Measurements from ENCODE around the gene CDRT4. TPM values are rescaled to one million over a fixed set of nuclear protein-coding genes. Genes with fewer than 3 reads are reported as not detected.

Gene CDRT4
- polyA plus RNA-seq, 2 of the 4 experiments (the other 2 are of a cell fraction): 0.58 to 5.4 TPM

Other genes with a start within 250 kb of the CDRT4 start
- gene PMP22, start 202.3 kb downstream of the CDRT4 start, polyA plus RNA-seq (2011; rRNA removed): 102 and 131 TPM in 2 replicates
- 39.1 to 40.7 TPM (median 40.1 TPM) in 3 replicates for gene PMP22, start 202.3 kb downstream of the CDRT4 start, polyA plus RNA-seq (2017; fragmentation: RNase III; extraction: RNeasy Plus Mini Kit Qiagen cat#74134 plus additional on column Dnase treatment)
- gene TEKT3, start 126.0 kb downstream of the CDRT4 start, polyA plus RNA-seq (2011; rRNA removed): 0.21 and 0.49 TPM in 2 replicates
- 0.17 TPM in 1 of 3 replicates, not detected in the others for gene TEKT3, start 126.0 kb downstream of the CDRT4 start, polyA plus RNA-seq (2017; fragmentation: RNase III; extraction: RNeasy Plus Mini Kit Qiagen cat#74134 plus additional on column Dnase treatment)
- gene TVP23C, start 95.9 kb upstream of the CDRT4 start, polyA plus RNA-seq (2011; rRNA removed): 14.1 and 22.7 TPM in 2 replicates
- 17.5 to 21.0 TPM (median 19.9 TPM) in 3 replicates for gene TVP23C, start 95.9 kb upstream of the CDRT4 start, polyA plus RNA-seq (2017; fragmentation: RNase III; extraction: RNeasy Plus Mini Kit Qiagen cat#74134 plus additional on column Dnase treatment)
- 9.6 and 10.4 TPM in 2 replicates for gene FBXW10B, start 152.1 kb upstream of the CDRT4 start, polyA plus RNA-seq (2011; rRNA removed)
- gene FBXW10B, start 152.1 kb upstream of the CDRT4 start, polyA plus RNA-seq (2017; fragmentation: RNase III; extraction: RNeasy Plus Mini Kit Qiagen cat#74134 plus additional on column Dnase treatment): 14.3 to 19.5 TPM (median 15.3 TPM) in 3 replicates
- 275 and 301 TPM in 2 replicates for gene TRIM16, start 216.7 kb upstream of the CDRT4 start, polyA plus RNA-seq (2011; rRNA removed)
- 293 to 322 TPM (median 297 TPM) in 3 replicates for gene TRIM16, start 216.7 kb upstream of the CDRT4 start, polyA plus RNA-seq (2017; fragmentation: RNase III; extraction: RNeasy Plus Mini Kit Qiagen cat#74134 plus additional on column Dnase treatment)
- 40.5 and 49.6 TPM in 2 replicates for gene ZNF286A, start 232.1 kb upstream of the CDRT4 start, polyA plus RNA-seq (2011; rRNA removed)
- 34.4 to 43.8 TPM (median 43.4 TPM) in 3 replicates for gene ZNF286A, start 232.1 kb upstream of the CDRT4 start, polyA plus RNA-seq (2017; fragmentation: RNase III; extraction: RNeasy Plus Mini Kit Qiagen cat#74134 plus additional on column Dnase treatment)

Data from A549 (cell line).